Suprapubic skin (tissue), 4 donors: ENCODE measurements around the gene COP1.

Source experiments
- CTCF ChIP-seq, 2 donors: fragments of 200-600 bp in 1 of 2; fragments of 450-650 bp in 1 of 2; sonication (generic) in 1 of 2; IDR thresholded peaks; one replicate each; pipeline ENCODE4 v1.5.1; 2016 to 2019; ENCODE audit warnings: antibody characterized with exemption in 2 of 2, mild to moderate bottlenecking in 1 of 2, moderate library complexity in 1 of 2
- EP300 ChIP-seq: sonication (generic); formaldehyde crosslinking; IDR thresholded peaks from one replicate; pipeline ENCODE4 v1.6.1; 2017; ENCODE audit warnings: antibody characterized with exemption
- POLR2A ChIP-seq, 2 donors: fragments of 450-650 bp; IDR thresholded peaks; one replicate each; pipeline ENCODE4 v1.6.1; 2017; ENCODE audit warnings: antibody characterized with exemption in 2 of 2, mild to moderate bottlenecking in 2 of 2, moderate library complexity in 2 of 2
- POLR2AphosphoS5 ChIP-seq, 3 donors: sonication (generic); formaldehyde crosslinking; IDR thresholded peaks; one replicate each; pipeline ENCODE4 v1.6.1; 2017; ENCODE audit warnings: antibody characterized with exemption in 3 of 3

GRCh38 chr1:176208034-176208433, 948 bp upstream of the COP1 start:
- TF ChIP-seq POLR2A (IDR thresholded peaks at IDR 0.05) (no peak), EP300 (no peak), CTCF (IDR thresholded peaks at IDR 0.05) (no peak), POLR2AphosphoS5 (IDR thresholded peaks at IDR 0.05) (no peak)
